Left ventricle myocardium superior (tissue), 1 donor: ENCODE results near the gene SFXN4. TPM values are rescaled to one million over a fixed set of nuclear protein-coding genes. Genes with fewer than 3 reads are reported as not detected.
"Not testable (repeated sequence)": the region's sequence is repeated elsewhere in the genome, so short reads cannot be mapped to it uniquely, and the experiment has no call there.

Experiments
- ATAC-seq: fragments of 200-7000 bp; cut with Tn5 transposase; one replicate; pipeline ENCODE4 v1.9.1; 2020; ENCODE audit warnings: mild to moderate bottlenecking, moderate library complexity
- DNase-seq: peaks from one replicate; pipeline ENCODE4 v3.0.0-alpha.2; 2020
- intact Hi-C: fragments of 100-400 bp; cut with micrococcal nuclease; formaldehyde crosslinking; loops from one replicate; pipeline ENCODE4 v1.11.0; 2022
- total RNA-seq: library from RNA; stranded (reverse); fragmentation: NEBNext Ultra II Directional; extraction: Animal tissue kit (Norgen Biotek cat#: 25700); gene quantifications from one replicate; pipeline ENCODE4 v1.2.1, GENCODE V29; 2021
- donor health status: DM: no; HTN: yes; CAD: no; lungs with severe emphysema.

SFXN4 gene
- total RNA-seq, 1 donor from 2014 or later: 43.0 TPM

GRCh38 chr10:119197921-119198320 lies 32.4 kb upstream of the SFXN4 start:
- no peak for ATAC-seq
- intact Hi-C loops: no loop called here

GRCh38 chr10:119191881-119192280 lies 26.4 kb upstream of the SFXN4 start:
- intact Hi-C loops: no loop called here
- DNase-seq (no peak), ATAC-seq (no peak)

More at GRCh38 chr10:119197921-119198320, 32.4 kb upstream of the SFXN4 start:
- DNase-seq: no peak

DNA sequence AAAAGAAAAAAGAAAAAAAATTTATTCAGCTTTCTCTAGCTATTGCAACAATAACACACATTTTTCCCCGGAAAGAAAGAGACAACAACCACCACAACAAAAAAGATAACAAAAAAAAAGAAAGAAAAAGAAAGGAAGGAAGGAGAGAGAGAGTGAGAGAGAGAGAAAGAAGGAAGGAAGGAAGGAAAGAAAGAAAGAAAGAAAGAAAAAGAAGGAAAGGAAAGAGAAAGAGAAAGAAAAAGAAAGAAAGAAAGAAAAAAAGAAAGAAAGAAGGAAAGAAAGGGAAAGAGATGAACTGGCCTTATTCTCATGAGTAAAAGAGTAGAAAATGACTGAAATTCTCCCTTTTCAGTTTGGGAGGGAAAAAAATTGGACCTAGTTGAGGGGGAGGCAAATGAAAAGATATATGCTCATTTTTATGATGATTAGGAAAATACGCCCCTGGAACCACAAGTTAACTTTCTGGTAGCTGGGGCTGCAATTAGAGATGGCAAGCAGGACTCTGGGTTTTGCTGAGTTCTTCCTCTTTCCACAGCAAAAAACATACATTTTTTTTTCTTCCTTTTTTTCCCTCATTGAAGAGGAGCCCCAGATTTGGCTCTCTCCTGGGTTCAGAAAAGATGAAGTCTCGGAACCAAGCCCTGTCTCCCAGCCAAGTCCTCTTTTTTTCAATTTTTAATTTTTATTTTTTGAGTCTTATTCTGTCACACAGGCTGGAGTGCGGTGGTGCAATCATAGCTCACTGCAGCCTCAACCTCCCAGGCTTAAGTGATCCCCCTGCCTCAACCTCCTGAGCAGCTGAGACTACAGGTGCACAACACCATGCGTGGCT lies 25.7 kb upstream of the SFXN4 start:
- DNase-seq (no peak), ATAC-seq (no peak)
- intact Hi-C loops: no loop called here

GRCh38 chr10:119190353-119190752 lies 24.8 kb upstream of the SFXN4 start:
- ATAC-seq (no peak), DNase-seq (no peak)
- intact Hi-C loops: no loop called here

DNA sequence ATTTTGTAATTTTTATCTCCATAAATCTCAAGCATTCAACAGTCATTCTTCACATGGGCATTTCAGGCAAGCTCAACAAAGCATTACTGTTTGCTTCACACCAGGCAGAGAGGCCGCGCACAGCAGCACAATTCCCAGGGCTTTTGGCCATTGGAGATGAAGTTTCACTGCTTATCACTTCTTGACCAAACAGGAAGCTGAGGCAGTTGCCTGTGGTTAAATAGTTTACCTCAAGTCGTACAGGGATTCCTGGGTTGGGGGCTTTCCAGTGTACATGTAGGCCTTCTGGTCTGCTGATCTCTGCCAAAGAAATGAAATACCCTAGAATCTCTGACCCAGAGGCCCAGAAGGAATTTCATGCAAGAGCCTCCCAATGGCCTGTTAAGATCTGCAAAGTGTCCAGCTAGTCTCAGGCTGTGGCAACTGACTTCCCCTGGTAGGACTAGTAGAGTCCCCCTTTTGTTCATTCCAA lies 24.3 kb upstream of the SFXN4 start:
- no peak for DNase-seq
- ATAC-seq: no peak
- intact Hi-C loops: no loop called here

DNA sequence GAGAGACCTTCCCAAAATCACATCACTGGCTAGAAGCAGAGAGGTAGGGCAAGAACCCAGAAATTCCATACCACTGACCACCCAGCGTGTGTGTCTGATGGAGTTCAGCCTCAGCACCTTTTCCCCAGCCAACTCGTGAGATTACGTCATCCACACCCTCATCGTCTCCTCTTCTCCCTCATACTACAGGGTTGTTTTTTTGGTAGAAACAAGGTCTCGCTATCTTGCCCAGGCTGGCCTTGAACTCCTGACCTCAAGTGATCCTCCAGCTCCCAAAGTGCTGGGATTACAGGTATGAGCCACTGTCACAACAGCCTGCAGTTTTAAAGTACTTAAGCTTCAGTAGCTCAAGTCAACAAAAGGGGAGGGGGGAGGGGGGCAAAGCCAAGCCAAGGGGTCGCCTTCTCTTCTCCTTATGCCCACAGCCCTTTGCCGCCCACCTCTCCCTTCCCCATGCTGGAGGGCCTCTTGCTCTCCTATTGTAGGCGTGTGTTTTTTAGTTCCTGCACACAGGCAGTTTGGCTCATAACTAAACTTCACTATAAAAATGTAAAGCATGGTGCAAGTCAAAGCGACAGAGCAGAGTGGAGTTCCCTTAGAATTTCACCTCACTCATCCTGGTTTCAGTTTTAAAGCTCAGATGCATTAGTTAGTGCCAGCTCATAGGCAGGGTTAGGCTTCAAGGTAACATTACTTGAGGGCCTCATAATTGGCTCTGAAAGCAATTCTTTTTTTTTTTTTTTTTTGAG lies 18.3 kb upstream of the SFXN4 start:
- intact Hi-C loops: no loop called here
- ATAC-seq: no peak
- DNase-seq: no peak

DNA sequence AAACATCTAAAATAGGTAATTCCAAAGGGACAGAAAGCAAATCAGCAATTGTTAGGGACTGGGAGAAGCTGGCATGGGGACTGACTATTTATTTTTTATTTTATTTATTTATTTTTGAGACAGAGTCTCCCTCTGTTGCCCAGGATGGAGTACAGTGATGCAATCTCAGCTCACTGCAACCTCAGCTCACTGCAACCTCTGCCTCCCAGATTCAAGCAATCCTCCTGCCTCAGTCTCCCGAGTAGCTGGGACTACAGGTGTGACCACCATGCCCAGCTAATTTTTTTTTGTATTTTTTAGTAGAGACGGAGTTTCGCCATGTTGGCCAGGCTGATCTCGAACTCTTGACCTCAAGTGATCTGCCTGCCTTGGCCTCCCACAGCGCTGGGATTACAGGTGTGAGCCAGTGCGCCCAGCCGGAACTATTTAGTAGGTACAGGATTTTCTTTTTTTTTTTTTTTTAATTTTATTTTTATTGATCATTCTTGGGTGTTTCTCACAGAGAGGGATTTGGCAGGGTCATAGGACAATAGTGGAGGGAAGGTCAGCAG lies 15.4 kb upstream of the SFXN4 start:
- ATAC-seq, intact Hi-C loops, DNase-seq: not testable (repeated sequence)

DNA sequence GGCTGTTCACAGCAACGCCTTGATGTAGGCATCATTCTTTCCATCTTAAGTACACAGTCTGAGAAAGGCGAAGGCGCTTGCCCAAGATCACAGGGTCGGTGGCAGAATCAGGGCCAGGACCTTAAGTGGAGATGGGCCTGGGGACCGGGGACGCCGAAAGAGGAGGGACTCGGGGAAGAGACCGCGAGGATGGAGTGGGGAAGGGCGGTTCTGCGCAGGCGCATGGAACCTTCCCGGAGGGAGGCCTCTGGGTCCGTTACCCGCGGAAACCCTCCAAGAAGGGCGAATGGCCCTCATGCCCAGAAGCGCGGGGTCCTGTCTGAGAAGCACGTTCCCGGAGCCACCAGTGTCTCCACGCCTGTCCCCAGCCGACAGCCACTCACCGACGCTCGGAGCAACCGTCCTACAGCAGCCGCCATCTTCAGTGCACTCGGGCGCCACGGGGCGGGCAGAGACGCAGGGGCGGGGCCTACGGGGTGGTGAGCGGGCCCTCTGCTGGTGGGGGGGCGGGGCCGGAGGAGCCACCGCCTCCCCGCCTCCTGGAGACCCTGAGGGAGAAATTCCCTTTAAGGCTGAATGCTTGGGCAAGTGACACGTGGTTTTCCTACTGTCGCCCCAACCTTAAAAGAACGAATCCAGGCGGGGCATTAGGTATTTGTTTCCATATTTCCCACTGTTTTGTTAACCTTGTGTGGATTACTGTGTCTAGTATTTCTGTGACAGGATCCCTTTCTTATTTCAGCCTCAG lies 13.0 kb upstream of the SFXN4 start, which contains the start of gene PRDX3:
PRDX3 (minus strand) TSS at position 441 of the 748 bp plus-strand sequence; CDS start at position 419, 22 bp downstream.
- intact Hi-C loops: no loop called here
- ATAC-seq (peak; percentile 100), DNase-seq (peak; percentile 97)

- intact Hi-C loops: no loop called here
- DNase-seq (no peak), ATAC-seq (peak; percentile 2)
Measured at GRCh38 chr10:119177708-119178371, 12.3 kb upstream of the SFXN4 start.

- ATAC-seq (no peak), DNase-seq (no peak)
- intact Hi-C loops: no loop called here
Measured at GRCh38 chr10:119176166-119176565, 10.7 kb upstream of the SFXN4 start.

- intact Hi-C loops: no loop called here
- DNase-seq (no peak), ATAC-seq (no peak)
Measured at GRCh38 chr10:119174109-119174508, 8.6 kb upstream of the SFXN4 start.

- ATAC-seq (no peak), DNase-seq (no peak)
- intact Hi-C loops: loop anchor here (10.0 kb wide), 1 partner anchor 92 kb away; no protein-coding TSS in a partner anchor
Measured at GRCh38 chr10:119167041-119167440, 1.5 kb upstream of the SFXN4 start.

- no peak for DNase-seq
- intact Hi-C loops: loop anchor here (10.0 kb wide), 1 partner anchor 92 kb away; no protein-coding TSS in a partner anchor
Measured at GRCh38 chr10:119166564-119166963, 1.1 kb upstream of the SFXN4 start.

GRCh38 chr10:119166118-119166500 lies 595 bp upstream of the SFXN4 start:
- no peak for ATAC-seq
- intact Hi-C loops: loop anchor here (10.0 kb wide), 1 partner anchor 91 kb away; no protein-coding TSS in a partner anchor
- no peak for DNase-seq

More at GRCh38 chr10:119166564-119166963, 1.1 kb upstream of the SFXN4 start:
- no peak for ATAC-seq

DNA sequence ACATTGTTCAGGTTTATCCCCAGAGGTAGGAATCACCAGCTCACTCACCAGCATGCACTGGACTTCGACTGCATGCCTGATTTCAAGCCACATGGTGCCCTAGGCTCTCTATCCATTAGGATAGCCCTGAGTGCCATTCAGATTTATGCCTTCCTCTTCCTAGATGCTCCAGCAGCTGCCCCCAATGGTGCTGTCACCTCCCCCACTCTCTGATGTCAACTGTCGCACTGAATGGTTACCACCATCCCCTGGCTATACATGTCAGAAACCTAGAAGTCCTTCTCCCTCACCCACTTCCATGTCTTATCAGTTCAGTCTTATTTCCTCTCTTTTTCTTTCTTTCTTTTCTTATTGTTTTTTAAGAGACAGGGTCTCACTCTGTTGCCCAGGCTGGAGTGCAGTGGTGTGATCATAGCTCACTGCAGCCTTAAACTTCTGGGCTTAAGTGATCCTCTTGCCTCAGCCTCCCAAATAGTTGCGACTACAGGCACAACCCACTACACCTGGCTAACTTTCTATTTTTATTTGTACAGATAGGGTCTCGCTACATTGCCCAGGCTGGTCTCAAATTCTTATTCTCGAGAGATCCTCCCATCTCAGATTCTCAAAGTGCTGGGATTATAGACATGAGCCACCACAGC lies 2.9 kb downstream of the SFXN4 start:
- DNase-seq: no peak
- no peak for ATAC-seq
- intact Hi-C loops: loop anchor here (10.0 kb wide), 1 partner anchor 88 kb away; no protein-coding TSS in a partner anchor

DNA sequence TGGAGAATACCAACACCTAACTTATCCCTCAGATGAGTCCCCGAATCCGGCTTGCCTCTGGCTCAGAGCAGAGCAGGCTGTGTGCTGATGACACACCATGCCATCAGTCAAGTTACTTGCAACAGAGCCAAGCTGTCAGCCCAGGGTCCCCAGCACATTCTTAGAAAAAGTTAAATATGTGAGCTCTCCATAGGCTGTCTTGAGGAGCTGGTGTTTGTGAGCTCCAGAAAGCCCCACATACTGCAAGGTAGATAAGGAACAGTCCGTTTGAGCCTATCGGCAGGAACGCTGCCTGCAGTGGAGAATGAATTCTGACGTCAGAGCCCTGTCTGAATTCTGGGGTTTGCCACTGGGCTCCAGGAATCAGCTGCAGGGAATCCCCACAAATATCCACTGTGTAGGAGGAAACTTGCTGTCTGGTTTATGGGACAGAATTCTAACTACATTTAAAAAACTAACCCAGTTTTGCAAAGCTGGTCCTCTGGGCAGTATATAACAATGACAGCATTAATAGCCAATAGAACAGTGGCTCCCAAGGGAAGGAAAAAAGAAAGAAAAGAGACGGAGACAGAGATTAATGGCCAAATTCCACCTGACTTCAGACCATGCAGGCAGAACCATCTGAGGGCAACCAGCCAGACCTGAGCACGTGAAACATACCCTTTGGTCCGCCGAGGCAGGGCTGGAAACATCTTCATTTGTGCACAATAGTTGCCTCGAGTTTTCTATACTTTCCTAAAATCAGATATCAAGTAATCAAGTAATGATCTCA lies 3.6 kb downstream of the SFXN4 start:
- intact Hi-C loops: loop anchor here (10.0 kb wide), 1 partner anchor 87 kb away; no protein-coding TSS in a partner anchor
- no peak for DNase-seq

GRCh38 chr10:119159332-119159731 lies 6.2 kb downstream of the SFXN4 start:
- DNase-seq: no peak
- intact Hi-C loops: no loop called here
- peak; percentile 37 for ATAC-seq

More for the DNA sequence above, 3.6 kb downstream of the SFXN4 start:
- ATAC-seq: no peak
